Choroid plexus epithelial cell (primary cell): ENCODE data around the gene BANK1.

Source experiments
- DNase-seq: peaks from one replicate; pipeline ENCODE4 v3.0.0-alpha.2; 2010; ENCODE audit warnings: low read depth
- H3K4me3 ChIP-seq: 2 replicates; pipeline ENCODE4 v1.5.1; 2011; ENCODE audit warnings: low read depth, mild to moderate bottlenecking, control low read depth, low read length, moderate library complexity
- CTCF ChIP-seq: conservative IDR thresholded peaks from 2 replicates; pipeline ENCODE4 v1.5.1; 2011; ENCODE audit warnings: low read depth, mild to moderate bottlenecking, control low read depth, inconsistent platforms, low read length, moderate library complexity

The BANK1 gene

GRCh38 chr4:101938836-101939235 lies 148.3 kb downstream of the BANK1 start:
- no peak for TF ChIP-seq CTCF
- DNase-seq, result no peak
- H3K4me3 ChIP-seq, result no peak overlapping the region

- H3K4me3 ChIP-seq, result no peak overlapping the region
- no peak for TF ChIP-seq CTCF
- no peak for DNase-seq
Measured at GRCh38 chr4:101941816-101942358, 151.4 kb downstream of the BANK1 start.

- TF ChIP-seq CTCF, result no peak
- DNase-seq, result no peak
- no peak overlapping the region for H3K4me3 ChIP-seq
Measured at GRCh38 chr4:101942891-101943290, 152.4 kb downstream of the BANK1 start.

- peak; percentile 72 for DNase-seq
- TF ChIP-seq CTCF, result no peak
- H3K4me3 ChIP-seq, result no peak overlapping the region
Measured at GRCh38 chr4:101944649-101945048, 154.1 kb downstream of the BANK1 start.

- no peak overlapping the region for H3K4me3 ChIP-seq
- no peak for DNase-seq
- TF ChIP-seq CTCF, result no peak
Measured at GRCh38 chr4:101948055-101948454, 157.5 kb downstream of the BANK1 start.

GRCh38 chr4:101948951-101949350 lies 158.4 kb downstream of the BANK1 start:
- no peak for TF ChIP-seq CTCF
- no peak overlapping the region for H3K4me3 ChIP-seq
- no peak for DNase-seq

GRCh38 chr4:101950258-101950979 lies 159.9 kb downstream of the BANK1 start:
- no peak overlapping the region for H3K4me3 ChIP-seq
- no peak for TF ChIP-seq CTCF
- no peak for DNase-seq
